Germinal center (tissue), 1 donor: ENCODE data around the gene COL24A1.
A peak's percentile ranks its signal among the peaks of the same experiment; 100 is the strongest.
"Not testable (repeated sequence)": the region's sequence is repeated elsewhere in the genome, so short reads cannot be mapped to it uniquely, and the experiment has no call there.

Experiments used
- DNase-seq: peaks from one replicate; pipeline ENCODE4 v3.0.0; 2012; ENCODE audit warnings: mixed read lengths, low spot score

COL24A1 gene

GRCh38 chr1:86072474-86072873 is 84.1 kb downstream of the COL24A1 start:
- DNase-seq: not testable (repeated sequence)

GRCh38 chr1:86071870-86072269 is 84.7 kb downstream of the COL24A1 start:
- not testable (repeated sequence) for DNase-seq

GRCh38 chr1:86069757-86070145 is 86.8 kb downstream of the COL24A1 start:
- no peak for DNase-seq

GRCh38 chr1:86068841-86069756 is 87.5 kb downstream of the COL24A1 start:
- DNase-seq: no peak

GRCh38 chr1:86068271-86068721 is 88.3 kb downstream of the COL24A1 start:
- no peak for DNase-seq

GRCh38 chr1:86067626-86068025 is 88.9 kb downstream of the COL24A1 start:
- no peak for DNase-seq

GRCh38 chr1:86064899-86065298 is 91.7 kb downstream of the COL24A1 start:
- no peak for DNase-seq

GRCh38 chr1:86063721-86064120 is 92.9 kb downstream of the COL24A1 start:
- no peak for DNase-seq

GRCh38 chr1:86062453-86062852 is 94.1 kb downstream of the COL24A1 start:
- no peak for DNase-seq

GRCh38 chr1:86061551-86061990 is 95.0 kb downstream of the COL24A1 start:
- no peak for DNase-seq

GRCh38 chr1:86054396-86054795 is 102.2 kb downstream of the COL24A1 start:
- no peak for DNase-seq

GRCh38 chr1:86052948-86053698 is 103.4 kb downstream of the COL24A1 start:
- no peak for DNase-seq

GRCh38 chr1:86035101-86035500 is 121.5 kb downstream of the COL24A1 start:
- DNase-seq: no peak

GRCh38 chr1:86030180-86030579 is 126.4 kb downstream of the COL24A1 start:
- no peak for DNase-seq

- DNase-seq: peak; percentile 6
Observed at GRCh38 chr1:86018283-86018923, 138.2 kb downstream of the COL24A1 start.

- no peak for DNase-seq
Observed at GRCh38 chr1:86016076-86016759, 140.4 kb downstream of the COL24A1 start.

GRCh38 chr1:86015375-86015774 is 141.2 kb downstream of the COL24A1 start:
- DNase-seq: no peak

GRCh38 chr1:86000601-86001000 is 156.0 kb downstream of the COL24A1 start:
- DNase-seq: no peak

GRCh38 chr1:85998105-85998855 is 158.3 kb downstream of the COL24A1 start:
- no peak for DNase-seq

GRCh38 chr1:85992791-85993190 is 163.8 kb downstream of the COL24A1 start:
- no peak for DNase-seq

GRCh38 chr1:85991261-85991660 is 165.3 kb downstream of the COL24A1 start:
- DNase-seq: no peak
